Measurements from ENCODE around the gene ALDH4A1. TPM values are rescaled to one million over a fixed set of nuclear protein-coding genes. Genes with fewer than 3 reads are reported as not detected.
"Not testable (repeated sequence)": the region's sequence is repeated elsewhere in the genome, so short reads cannot be mapped to it uniquely, and the experiment has no call there.

ALDH4A1 gene
- total RNA-seq, 1 donor from 2014 or later: 8.6 TPM

DNA sequence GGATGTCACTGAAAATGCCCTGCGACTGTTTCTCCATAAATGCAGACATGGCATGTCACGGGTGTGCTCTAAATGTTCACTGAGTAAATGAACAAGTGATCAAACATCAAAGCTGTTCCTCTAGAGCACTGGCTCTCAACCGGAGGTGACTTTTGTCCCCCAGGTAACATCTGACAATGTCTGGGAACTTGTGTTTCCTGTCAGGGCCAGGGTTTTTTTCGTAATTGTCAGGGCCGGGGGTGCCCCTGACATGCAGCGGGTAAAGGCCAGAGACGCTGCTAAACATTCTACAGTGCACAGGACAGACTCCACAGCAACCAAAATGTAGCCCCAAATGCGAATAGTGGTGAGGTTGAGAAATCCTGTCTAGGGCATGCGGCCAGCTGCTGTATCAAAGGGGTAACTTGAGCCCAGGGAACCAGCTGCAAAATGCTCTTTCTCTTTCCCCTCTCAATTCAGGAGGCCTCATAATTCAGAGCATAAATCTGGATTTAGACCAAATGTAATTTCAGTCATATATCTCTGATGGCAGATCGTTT lies 2.0 kb downstream of the ALDH4A1 start:
- DNase-seq: peak; percentile 16

DNA sequence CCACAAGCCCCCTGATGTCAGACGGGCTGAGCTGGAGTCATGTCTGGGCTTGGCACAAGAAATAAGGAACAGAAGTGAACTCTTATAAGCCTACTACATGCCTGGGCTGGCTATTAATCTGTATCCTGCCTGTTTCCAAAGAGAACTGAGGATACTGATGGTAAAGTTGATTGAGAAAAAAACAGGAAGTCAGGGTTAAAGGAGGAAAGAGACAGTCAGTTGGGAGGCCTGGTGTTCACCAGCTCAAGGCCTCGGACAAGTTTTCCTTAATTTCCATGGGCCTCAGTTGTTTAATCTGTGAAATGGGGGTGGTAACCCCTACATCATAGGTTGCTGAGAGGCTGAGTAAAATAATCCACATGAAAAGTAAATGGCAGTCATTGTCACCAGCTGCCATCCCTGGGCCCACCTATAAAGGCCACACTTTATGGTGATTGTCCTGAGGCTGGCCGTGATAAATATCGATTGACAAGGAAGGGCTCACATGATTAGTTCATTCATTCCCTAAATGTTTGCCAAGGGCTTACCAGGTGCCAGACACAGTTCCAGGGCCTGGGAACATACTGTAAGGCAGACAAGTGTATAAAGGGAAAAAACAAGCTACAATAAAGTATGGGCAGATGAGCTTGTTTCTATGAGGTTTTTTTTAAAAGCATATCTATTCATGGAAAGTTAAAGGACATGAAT lies 2.8 kb downstream of the ALDH4A1 start:
- DNase-seq: no peak

GRCh38 chr1:18898567-18898966 lies 3.8 kb downstream of the ALDH4A1 start:
- no peak for DNase-seq

DNA sequence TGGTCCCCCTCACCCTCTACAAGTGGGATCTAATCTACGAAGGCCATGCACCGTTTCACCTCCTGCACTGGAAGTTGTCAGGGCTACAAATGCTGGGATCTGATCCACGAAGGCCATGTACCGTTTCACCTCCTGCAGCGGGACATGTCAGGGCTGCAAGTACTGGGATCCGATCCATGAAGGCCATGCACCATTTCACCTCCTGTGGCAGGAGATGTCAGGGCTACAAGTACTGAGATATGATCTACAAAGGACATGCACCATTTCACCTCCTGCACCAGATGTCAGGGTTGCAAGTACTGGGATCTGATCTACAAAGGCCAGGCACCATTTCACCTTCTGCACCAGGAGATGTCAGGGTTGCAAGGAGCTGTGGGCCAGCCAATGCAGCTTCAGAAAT lies 7.0 kb downstream of the ALDH4A1 start:
- no peak for DNase-seq

DNA sequence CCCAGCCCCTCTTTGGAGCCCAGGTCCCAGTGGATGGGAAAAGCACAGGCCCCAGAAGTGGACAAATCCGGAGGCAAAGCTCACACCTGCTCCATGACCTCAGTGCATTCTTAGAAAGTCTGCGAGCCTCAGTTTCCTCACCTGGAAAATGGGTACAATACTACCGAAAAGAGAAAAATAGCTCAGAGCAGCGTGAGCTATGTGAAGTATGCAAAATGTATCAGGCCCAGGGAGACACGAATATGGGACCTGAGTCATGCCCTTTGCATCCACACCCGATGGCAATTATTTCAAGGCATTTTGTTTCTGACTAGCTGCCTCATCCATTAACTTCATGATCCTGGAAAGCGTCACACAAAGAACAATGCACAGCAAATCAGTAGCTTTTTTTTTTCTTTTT lies 9.2 kb downstream of the ALDH4A1 start:
- DNase-seq: no peak

DNA sequence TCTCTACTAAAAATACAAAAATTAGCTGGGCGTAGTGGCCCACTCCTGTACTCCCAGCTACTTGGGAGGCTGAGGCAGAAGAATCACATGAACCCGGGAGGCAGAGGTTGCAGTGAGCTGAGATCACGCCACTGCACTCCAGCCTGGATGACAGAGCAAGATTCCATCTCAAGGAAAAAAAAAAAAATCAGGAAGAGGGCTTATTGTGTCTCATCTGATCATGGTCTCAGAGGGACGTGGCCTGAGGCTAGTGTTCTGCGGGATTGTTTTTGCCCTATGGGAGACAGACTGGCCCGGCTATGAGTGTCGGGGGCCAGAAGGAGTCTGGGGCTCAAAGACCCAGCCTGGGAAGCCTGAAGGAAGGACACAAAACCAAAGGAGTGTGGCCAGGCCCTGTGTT lies 10.5 kb downstream of the ALDH4A1 start:
- DNase-seq: not testable (repeated sequence)

DNA sequence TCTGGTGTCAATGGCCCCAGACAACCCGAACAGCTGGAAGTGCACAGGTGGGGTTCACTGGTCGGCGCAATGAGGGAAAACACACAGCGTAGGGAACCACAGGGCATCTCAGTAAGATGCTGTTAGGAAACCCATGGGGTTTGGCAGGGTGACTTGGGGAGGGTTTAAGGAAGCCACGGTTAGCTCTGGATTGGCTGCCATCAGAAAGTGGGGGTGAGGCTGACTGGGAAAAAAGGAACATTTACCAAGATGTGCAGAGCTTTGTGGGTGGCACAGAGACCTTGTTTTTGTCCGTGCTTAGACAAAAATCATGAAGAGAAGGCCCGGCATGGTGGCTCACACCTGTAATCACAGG lies 11.0 kb downstream of the ALDH4A1 start:
- no peak for DNase-seq

DNA sequence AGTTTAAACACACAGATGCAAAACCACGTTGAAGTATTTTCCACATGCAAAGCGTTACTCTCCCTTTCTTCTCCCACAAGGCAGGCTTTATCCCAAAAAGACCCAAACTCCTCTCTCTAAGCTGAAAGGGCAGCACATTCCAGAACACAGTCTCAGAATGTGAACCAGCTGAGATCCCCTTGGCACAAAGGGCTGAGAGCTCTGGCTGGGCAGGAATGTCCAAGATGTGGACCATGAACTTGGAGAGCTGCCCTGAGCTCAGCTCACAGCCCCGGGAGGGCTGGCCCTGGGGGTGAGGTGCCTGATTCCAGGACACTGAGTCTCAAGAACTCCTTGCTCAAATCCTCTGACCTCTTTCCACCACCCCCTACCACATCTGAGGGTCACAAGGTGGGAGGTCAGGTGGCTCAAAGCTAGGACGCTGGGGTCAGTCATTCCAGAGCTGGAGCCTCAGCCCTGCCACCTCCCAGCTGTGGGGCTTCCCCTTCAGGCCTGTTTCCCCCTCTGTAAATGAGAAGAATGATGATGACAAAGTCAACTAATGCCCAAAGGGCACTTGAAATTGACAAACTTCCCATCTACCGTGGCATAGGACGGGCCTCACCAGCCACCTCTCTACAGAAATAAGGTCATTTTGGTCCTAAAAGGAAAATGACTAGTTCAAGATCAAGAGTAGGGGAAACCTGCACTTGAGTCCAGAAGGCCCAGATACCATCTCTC lies 11.5 kb downstream of the ALDH4A1 start:
- no peak for DNase-seq

- DNase-seq: no peak
These were observed 16.4 kb downstream of the ALDH4A1 start for GRCh38 chr1:18886003-18886335.

- no peak for DNase-seq
These were observed 16.9 kb downstream of the ALDH4A1 start for GRCh38 chr1:18885311-18886002.

GRCh38 chr1:18884727-18885126 lies 17.6 kb downstream of the ALDH4A1 start:
- DNase-seq: no peak

DNA sequence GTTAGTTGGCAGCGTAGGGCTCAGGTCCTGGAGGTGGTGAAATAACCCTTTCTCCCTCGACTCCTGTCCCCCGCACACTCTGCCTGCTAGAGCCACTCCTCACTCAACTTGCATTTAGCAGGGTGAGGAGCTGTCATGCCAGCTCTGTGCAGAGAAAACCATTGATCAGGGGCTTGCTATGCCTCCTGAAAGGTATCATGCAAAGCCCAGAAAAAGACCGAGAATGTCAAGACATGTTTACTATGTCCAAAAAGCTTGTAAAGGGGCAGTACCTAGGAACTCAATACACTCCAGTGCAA lies 18.0 kb downstream of the ALDH4A1 start:
- DNase-seq: no peak

DNA sequence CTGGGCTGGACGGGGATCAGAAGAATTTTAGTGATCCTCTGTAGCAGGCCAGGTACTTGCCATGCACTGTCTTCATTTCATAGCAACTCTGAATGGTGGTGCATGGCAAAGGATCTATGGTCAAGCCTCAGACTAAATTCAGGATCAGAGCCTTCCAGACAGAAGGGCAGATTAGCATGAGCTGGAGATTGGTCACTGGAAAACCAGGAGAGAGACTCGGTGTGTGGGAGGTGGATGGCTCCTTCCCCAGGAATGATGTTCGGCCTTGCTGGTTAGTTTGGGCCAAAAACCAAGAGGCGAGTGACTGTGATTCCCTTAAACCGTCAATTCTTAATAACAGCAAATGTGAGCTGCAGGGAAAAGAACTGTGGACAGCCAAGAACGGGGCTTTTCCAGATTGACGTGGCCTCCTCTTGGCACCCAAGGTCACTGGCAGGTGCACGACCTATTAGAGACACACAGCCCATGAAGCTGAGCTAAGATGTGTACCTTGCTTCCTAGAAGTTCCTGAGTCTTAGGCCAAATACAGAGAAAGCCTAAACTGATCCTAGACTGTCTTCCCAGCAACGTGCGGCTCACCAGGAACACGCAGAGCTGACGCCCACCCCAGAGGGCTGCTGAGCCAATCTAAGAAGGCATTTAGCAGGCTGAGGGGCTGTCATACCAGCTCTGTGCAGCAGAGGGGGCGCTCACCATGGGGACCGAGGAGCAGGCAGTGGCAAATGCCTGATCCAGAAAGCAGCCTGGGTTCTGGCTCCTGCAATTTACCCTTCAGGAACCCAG lies 18.5 kb downstream of the ALDH4A1 start:
- DNase-seq: peak; percentile 33

GRCh38 chr1:18883079-18883478 lies 19.3 kb downstream of the ALDH4A1 start:
- DNase-seq: no peak

DNA sequence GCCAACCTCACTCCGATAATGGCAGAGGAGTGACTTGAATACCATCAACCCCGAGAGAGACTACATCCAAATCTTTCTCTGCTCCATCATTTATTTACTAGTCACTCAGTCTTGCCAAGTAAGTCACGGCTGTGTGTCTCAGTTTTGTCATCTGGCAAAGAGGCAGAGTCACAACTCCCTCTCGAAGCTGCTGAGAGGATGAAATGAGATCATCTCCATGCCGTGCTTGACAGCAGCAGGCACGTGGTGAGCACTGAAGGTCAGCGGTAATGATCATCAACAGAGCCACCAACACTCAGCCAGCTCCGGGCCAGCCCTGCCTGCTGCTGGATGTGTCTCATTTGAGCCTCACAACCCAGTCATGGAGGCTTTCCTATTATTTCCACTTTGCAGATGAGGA lies 19.9 kb downstream of the ALDH4A1 start:
- no peak for DNase-seq

DNA sequence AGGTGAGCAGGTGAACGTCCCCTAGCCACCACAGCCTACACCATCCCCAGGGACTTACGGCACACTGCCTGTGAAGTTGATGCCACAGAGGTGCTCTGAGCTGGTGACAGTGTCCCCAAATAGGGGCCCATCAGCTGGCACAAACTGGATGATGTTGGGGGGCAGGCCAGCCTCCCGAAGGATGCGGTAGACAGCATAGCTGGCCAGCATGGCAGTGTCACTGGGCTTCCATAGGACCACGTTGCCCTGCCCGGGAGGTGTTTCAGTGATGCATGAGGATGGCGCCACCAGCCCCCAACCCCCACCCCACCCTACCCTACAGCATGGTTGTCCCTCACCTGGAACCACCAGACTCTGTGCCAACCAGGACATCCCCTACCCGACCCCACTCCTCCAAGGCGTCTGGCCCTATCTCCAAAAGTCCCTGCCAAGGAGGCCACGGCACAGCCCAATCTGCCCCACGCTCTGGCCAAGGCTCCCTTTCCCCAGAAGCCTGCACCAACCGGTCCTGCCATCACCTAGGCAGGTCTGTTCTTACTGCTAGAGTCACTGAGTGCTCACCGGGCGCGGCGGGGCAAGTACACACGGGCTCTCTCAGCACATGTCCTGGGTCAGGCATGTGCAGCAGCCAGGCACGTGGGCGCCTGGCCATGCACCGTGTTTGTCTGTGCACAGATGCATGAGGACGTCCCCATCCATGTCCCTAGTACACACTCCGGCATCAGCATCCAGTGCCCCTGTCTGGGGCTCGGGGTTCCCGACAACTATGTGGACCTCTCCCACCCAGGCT lies 20.5 kb downstream of the ALDH4A1 start:
- no peak for DNase-seq

- no peak for DNase-seq
These were observed 21.2 kb downstream of the ALDH4A1 start for GRCh38 chr1:18881164-18881563.

DNA sequence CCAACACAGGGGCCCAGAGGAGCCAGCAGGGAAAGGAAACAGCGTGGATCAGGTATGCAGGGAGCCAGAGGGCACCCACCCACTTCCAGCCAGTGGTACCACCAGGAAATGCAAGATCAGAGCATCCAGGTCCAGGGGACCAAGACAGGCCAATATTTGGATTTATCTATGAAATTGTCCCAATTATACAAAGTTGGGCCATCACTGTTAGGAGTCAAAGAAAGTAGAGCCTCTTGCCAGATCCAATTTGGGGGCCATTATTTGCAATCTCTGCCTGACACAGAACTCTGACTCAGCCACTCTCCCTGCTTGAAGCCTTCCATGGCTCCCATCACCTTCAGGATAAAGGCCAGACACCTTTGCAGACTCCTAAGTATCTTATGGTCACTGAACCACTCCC lies 21.8 kb downstream of the ALDH4A1 start:
- no peak for DNase-seq

- DNase-seq: no peak
These were observed 22.5 kb downstream of the ALDH4A1 start for GRCh38 chr1:18879791-18880309.

DNA sequence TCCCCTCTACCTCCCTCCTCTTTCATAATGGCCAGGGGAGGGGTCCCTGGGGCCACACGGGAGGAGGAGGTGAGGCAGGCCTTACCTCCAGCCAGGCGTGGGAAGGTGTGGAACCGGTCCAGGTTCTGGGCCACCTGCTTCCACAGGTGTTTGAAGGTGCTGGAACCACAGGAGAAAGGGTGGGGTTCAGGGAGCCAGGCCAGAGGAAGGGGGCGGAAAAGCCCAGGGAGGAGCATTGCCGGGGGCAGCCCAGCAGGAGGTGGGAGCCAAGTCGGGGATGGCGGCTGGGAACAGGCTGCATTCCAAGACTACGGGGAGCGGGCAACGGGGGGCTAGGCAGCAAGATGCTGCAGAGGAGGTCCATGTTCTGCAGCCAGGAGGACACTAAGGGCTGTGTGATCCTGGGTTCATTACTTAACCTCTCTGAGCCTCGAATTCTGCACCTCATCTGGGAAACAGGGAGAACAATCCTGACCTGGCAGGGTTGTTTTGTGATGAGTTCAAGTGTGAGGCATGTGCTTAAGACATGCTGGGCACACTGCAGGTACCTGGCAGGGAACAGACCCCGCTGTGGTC lies 23.1 kb downstream of the ALDH4A1 start:
- DNase-seq: no peak

GRCh38 chr1:18878538-18879214 lies 23.7 kb downstream of the ALDH4A1 start:
- DNase-seq: no peak
